ENCODE data around the gene VN1R5.

- TF ChIP-seq POLR2A (IDR thresholded peaks at IDR 0.05) (no peak), CTCF (IDR thresholded peaks at IDR 0.05) (no peak)
Observed at GRCh38 chr1:247299723-247300381, 44.0 kb downstream of the VN1R5 start.
